Measurements from ENCODE around the gene SMIM24. TPM values are rescaled to one million over a fixed set of nuclear protein-coding genes. Genes with fewer than 3 reads are reported as not detected.
"Not testable (repeated sequence)": the region's sequence is repeated elsewhere in the genome, so short reads cannot be mapped to it uniquely, and the experiment has no call there.

SMIM24 gene
- polyA plus RNA-seq (2013, experiment 1 of 2): 1.5 TPM
- 0.81 TPM for polyA plus RNA-seq (2013, experiment 2 of 2)

GRCh38 chr19:3480383-3481091 is at the start of gene SMIM24:
TSS of gene SMIM24 (minus strand) at chr19:3480525. CDS start at chr19:3480463, 62 bp downstream.
- Histone ChIP-seq H3K9me3 (ENCODE audit: control insufficient read depth, low read length) (no peaks in the 10 kb centered on the region), H3K4me3 (ENCODE audit: extremely low read depth, insufficient read depth, low read length, poor library complexity, severe bottlenecking) (no peak within 1 kb of the TSS), H3K27ac (ENCODE audit: low read depth, low read length, severe bottlenecking) (no peak within 1 kb of the TSS), H3K4me1 (ENCODE audit: control insufficient read depth, insufficient read depth, low read length, poor library complexity, severe bottlenecking) (no peaks in the 10 kb centered on the region), H3K36me3 (ENCODE audit: control insufficient read depth, insufficient read depth, low read length) (no peaks in the 10 kb centered on the region)
- WGBS, 2 experiments (ENCODE audit: insufficient coverage in 2 of 2): 77 to 81% methylated on average over 22 to 24 of the region's 27 CpGs

- H3K4me1 ChIP-seq (ENCODE audit: control insufficient read depth, insufficient read depth, low read length, poor library complexity, severe bottlenecking); H3K27ac ChIP-seq (ENCODE audit: low read depth, low read length, severe bottlenecking); H3K9me3 ChIP-seq (ENCODE audit: control insufficient read depth, low read length); H3K4me3 ChIP-seq (ENCODE audit: extremely low read depth, insufficient read depth, low read length, poor library complexity, severe bottlenecking): not testable (repeated sequence)
- peaks cover 73% of the 10 kb centered on the region for H3K36me3 ChIP-seq (ENCODE audit: control insufficient read depth, insufficient read depth, low read length)
- WGBS, 2 experiments (ENCODE audit: insufficient coverage in 2 of 2): 96 to 98% methylated on average over 7 of the region's 7 CpGs
Measured at GRCh38 chr19:3529299-3529698, 49.0 kb upstream of the SMIM24 start.

- Histone ChIP-seq H3K9me3 (ENCODE audit: control insufficient read depth, low read length) (no peaks in the 10 kb centered on the region), H3K4me3 (ENCODE audit: extremely low read depth, insufficient read depth, low read length, poor library complexity, severe bottlenecking) (no peak overlapping the region), H3K27ac (ENCODE audit: low read depth, low read length, severe bottlenecking) (no peak overlapping the region), H3K36me3 (ENCODE audit: control insufficient read depth, insufficient read depth, low read length) (peaks cover 72% of the 10 kb centered on the region), H3K4me1 (ENCODE audit: control insufficient read depth, insufficient read depth, low read length, poor library complexity, severe bottlenecking) (no peaks in the 10 kb centered on the region)
- 96 to 98% methylated on average over 16 to 20 of the region's 20 CpGs for WGBS, 2 experiments (ENCODE audit: insufficient coverage in 2 of 2)
Measured at GRCh38 chr19:3528539-3529211, 48.4 kb upstream of the SMIM24 start.

- Histone ChIP-seq H3K36me3 (ENCODE audit: control insufficient read depth, insufficient read depth, low read length) (peaks cover 72% of the 10 kb centered on the region), H3K27ac (ENCODE audit: low read depth, low read length, severe bottlenecking) (no peak overlapping the region), H3K4me1 (ENCODE audit: control insufficient read depth, insufficient read depth, low read length, poor library complexity, severe bottlenecking) (no peaks in the 10 kb centered on the region), H3K9me3 (ENCODE audit: control insufficient read depth, low read length) (no peaks in the 10 kb centered on the region), H3K4me3 (ENCODE audit: extremely low read depth, insufficient read depth, low read length, poor library complexity, severe bottlenecking) (no peak overlapping the region)
- 95 to 98% methylated on average over 13 to 14 of the region's 14 CpGs for WGBS, 2 experiments (ENCODE audit: insufficient coverage in 2 of 2)
Measured at GRCh38 chr19:3528080-3528479, 47.8 kb upstream of the SMIM24 start.

GRCh38 chr19:3527238-3527910 is 47.0 kb upstream of the SMIM24 start:
- H3K36me3 ChIP-seq (ENCODE audit: control insufficient read depth, insufficient read depth, low read length): peaks cover 71% of the 10 kb centered on the region
- 96% methylated on average over 18 to 20 of the region's 21 CpGs for WGBS, 2 experiments (ENCODE audit: insufficient coverage in 2 of 2)

GRCh38 chr19:3526507-3527237 is 46.3 kb upstream of the SMIM24 start:
- Histone ChIP-seq H3K4me1 (ENCODE audit: control insufficient read depth, insufficient read depth, low read length, poor library complexity, severe bottlenecking) (no peaks in the 10 kb centered on the region), H3K4me3 (ENCODE audit: extremely low read depth, insufficient read depth, low read length, poor library complexity, severe bottlenecking) (no peak overlapping the region), H3K27ac (ENCODE audit: low read depth, low read length, severe bottlenecking) (no peak overlapping the region), H3K36me3 (ENCODE audit: control insufficient read depth, insufficient read depth, low read length) (peaks cover 74% of the 10 kb centered on the region), H3K9me3 (ENCODE audit: control insufficient read depth, low read length) (no peaks in the 10 kb centered on the region)
- WGBS, 2 experiments (ENCODE audit: insufficient coverage in 2 of 2): 97 to 98% methylated on average over 21 to 22 of the region's 28 CpGs

More at GRCh38 chr19:3527238-3527910, 47.0 kb upstream of the SMIM24 start:
- Histone ChIP-seq H3K4me3 (ENCODE audit: extremely low read depth, insufficient read depth, low read length, poor library complexity, severe bottlenecking) (no peak overlapping the region), H3K9me3 (ENCODE audit: control insufficient read depth, low read length) (no peaks in the 10 kb centered on the region), H3K4me1 (ENCODE audit: control insufficient read depth, insufficient read depth, low read length, poor library complexity, severe bottlenecking) (no peaks in the 10 kb centered on the region), H3K27ac (ENCODE audit: low read depth, low read length, severe bottlenecking) (no peak overlapping the region)

- Histone ChIP-seq H3K27ac (ENCODE audit: low read depth, low read length, severe bottlenecking) (no peak overlapping the region), H3K4me3 (ENCODE audit: extremely low read depth, insufficient read depth, low read length, poor library complexity, severe bottlenecking) (no peak overlapping the region), H3K9me3 (ENCODE audit: control insufficient read depth, low read length) (no peaks in the 10 kb centered on the region), H3K4me1 (ENCODE audit: control insufficient read depth, insufficient read depth, low read length, poor library complexity, severe bottlenecking) (no peaks in the 10 kb centered on the region), H3K36me3 (ENCODE audit: control insufficient read depth, insufficient read depth, low read length) (peaks cover 74% of the 10 kb centered on the region)
- 98 to 99% methylated on average over 14 to 19 of the region's 20 CpGs for WGBS, 2 experiments (ENCODE audit: insufficient coverage in 2 of 2)
Measured at GRCh38 chr19:3524904-3525451, 44.7 kb upstream of the SMIM24 start.

- Histone ChIP-seq H3K4me3 (ENCODE audit: extremely low read depth, insufficient read depth, low read length, poor library complexity, severe bottlenecking) (no peak overlapping the region), H3K36me3 (ENCODE audit: control insufficient read depth, insufficient read depth, low read length) (peaks cover 81% of the 10 kb centered on the region), H3K27ac (ENCODE audit: low read depth, low read length, severe bottlenecking) (no peak overlapping the region), H3K9me3 (ENCODE audit: control insufficient read depth, low read length) (no peaks in the 10 kb centered on the region), H3K4me1 (ENCODE audit: control insufficient read depth, insufficient read depth, low read length, poor library complexity, severe bottlenecking) (no peaks in the 10 kb centered on the region)
- WGBS, 2 experiments (ENCODE audit: insufficient coverage in 2 of 2): 97 to 98% methylated on average over 24 to 32 of the region's 33 CpGs
Measured at GRCh38 chr19:3524078-3524842, 43.9 kb upstream of the SMIM24 start.

- no peaks in the 10 kb centered on the region for H3K9me3 ChIP-seq (ENCODE audit: control insufficient read depth, low read length)
- H3K27ac ChIP-seq (ENCODE audit: low read depth, low read length, severe bottlenecking): no peak overlapping the region
- no peaks in the 10 kb centered on the region for H3K4me1 ChIP-seq (ENCODE audit: control insufficient read depth, insufficient read depth, low read length, poor library complexity, severe bottlenecking)
- H3K4me3 ChIP-seq (ENCODE audit: extremely low read depth, insufficient read depth, low read length, poor library complexity, severe bottlenecking): no peak overlapping the region
- WGBS, 2 experiments (ENCODE audit: insufficient coverage in 2 of 2): 95 to 97% methylated on average over 17 to 20 of the region's 21 CpGs
- H3K36me3 ChIP-seq (ENCODE audit: control insufficient read depth, insufficient read depth, low read length): peaks cover 87% of the 10 kb centered on the region
Measured at GRCh38 chr19:3523361-3524077, 43.2 kb upstream of the SMIM24 start.
